OCI-LY3 (cell line): ENCODE results near the gene GLP2R.

Experiments
- H2AFZ ChIP-seq: fragments of 200-600, 300-600 bp; shearing (Covaris generic); 2 replicates; pipeline ENCODE4 v1.6.0; 2014; ENCODE audit warnings: antibody characterized with exemption, low read depth, low read length
- H3K27ac ChIP-seq: fragments of 200-600, 300-600 bp; sonication (generic); 2 replicates; pipeline ENCODE4 v1.5.1; 2014; ENCODE audit warnings: mild to moderate bottlenecking, low read length, moderate library complexity, mixed read lengths
- H3K27me3 ChIP-seq: fragments of 200-600, 300-600 bp; sonication (generic); 2 replicates; pipeline ENCODE4 v1.6.1; 2014; ENCODE audit warnings: low read depth, low read length, mixed read lengths
- H3K36me3 ChIP-seq: fragments of 200-600, 300-600 bp; sonication (generic); replicated peaks from 2 replicates; pipeline ENCODE3; 2014; ENCODE audit warnings: low read depth, low read length, mixed read lengths
- H3K4me1 ChIP-seq: fragments of 300-600, 200-600 bp; sonication (generic); 2 replicates; pipeline ENCODE4 v1.6.1; 2014; ENCODE audit warnings: low read length, mixed read lengths
- H3K4me2 ChIP-seq: fragments of 200-600, 300-600 bp; sonication (generic); 2 replicates; pipeline ENCODE4 v1.6.1; 2014; ENCODE audit warnings: low read length, mixed read lengths
- H3K4me3 ChIP-seq: fragments of 300-600, 200-600 bp; sonication (generic); 2 replicates; pipeline ENCODE4 v1.5.1; 2014; ENCODE audit warnings: antibody characterized with exemption, mild to moderate bottlenecking, low read length, moderate library complexity
- H3K79me2 ChIP-seq: fragments of 300-600, 200-600 bp; shearing (Covaris generic); 2 replicates; pipeline ENCODE4 v1.6.1; 2014; ENCODE audit warnings: mild to moderate bottlenecking, low read length, mixed read lengths
- H3K9ac ChIP-seq: fragments of 300-600, 200-600 bp; shearing (Covaris generic); 2 replicates; pipeline ENCODE4 v1.6.0; 2014; ENCODE audit warnings: mild to moderate bottlenecking, low read length, moderate library complexity
- H3K9me3 ChIP-seq: fragments of 200-600, 300-600 bp; shearing (Covaris generic); 2 replicates; pipeline ENCODE4 v1.6.1; 2014; ENCODE audit warnings: low read length, mixed read lengths; ENCODE audit not compliant: insufficient read depth
- H4K20me1 ChIP-seq: fragments of 200-600, 300-600 bp; sonication (generic); 2 replicates; pipeline ENCODE4 v1.6.1; 2016; ENCODE audit warnings: low read length, mixed read lengths; ENCODE audit not compliant: insufficient read depth
- EZH2phosphoT487 ChIP-seq: fragments of 200-600 bp; shearing (Covaris generic); IDR thresholded peaks from 2 replicates; pipeline ENCODE4 v1.6.1; 2018; ENCODE audit warnings: antibody characterized with exemption, mixed run types, low read depth
- TF ChIP-seq, protein P1 (sequence below): fragments of 200-600, 300-600 bp; sonication (generic); IDR thresholded peaks from 2 replicates; pipeline ENCODE4 v1.5.1; 2014; ENCODE audit warnings: antibody characterized with exemption, low read length, low read depth

GLP2R gene

DNA sequence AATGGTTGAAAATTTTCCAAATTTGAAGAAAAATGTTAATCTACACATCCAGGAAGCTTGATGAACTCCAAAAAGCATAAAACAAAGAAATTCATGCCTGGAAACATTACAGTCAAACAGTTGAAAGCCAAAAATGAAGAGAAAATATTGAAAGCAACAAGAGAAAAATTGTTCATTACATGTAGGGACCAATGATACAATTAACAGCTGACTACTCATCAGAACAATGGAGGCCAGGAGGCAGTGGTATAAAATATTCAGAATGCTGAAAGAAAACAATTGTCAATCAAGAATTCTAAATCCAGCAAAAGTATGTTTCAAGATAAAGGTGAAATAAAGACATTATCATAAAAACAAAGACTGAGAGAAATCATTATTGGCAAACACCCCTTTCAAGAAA lies 57.7 kb downstream of the GLP2R start:
- TF ChIP-seq EZH2phosphoT487 = no peak
- TF ChIP-seq, protein P1, sequence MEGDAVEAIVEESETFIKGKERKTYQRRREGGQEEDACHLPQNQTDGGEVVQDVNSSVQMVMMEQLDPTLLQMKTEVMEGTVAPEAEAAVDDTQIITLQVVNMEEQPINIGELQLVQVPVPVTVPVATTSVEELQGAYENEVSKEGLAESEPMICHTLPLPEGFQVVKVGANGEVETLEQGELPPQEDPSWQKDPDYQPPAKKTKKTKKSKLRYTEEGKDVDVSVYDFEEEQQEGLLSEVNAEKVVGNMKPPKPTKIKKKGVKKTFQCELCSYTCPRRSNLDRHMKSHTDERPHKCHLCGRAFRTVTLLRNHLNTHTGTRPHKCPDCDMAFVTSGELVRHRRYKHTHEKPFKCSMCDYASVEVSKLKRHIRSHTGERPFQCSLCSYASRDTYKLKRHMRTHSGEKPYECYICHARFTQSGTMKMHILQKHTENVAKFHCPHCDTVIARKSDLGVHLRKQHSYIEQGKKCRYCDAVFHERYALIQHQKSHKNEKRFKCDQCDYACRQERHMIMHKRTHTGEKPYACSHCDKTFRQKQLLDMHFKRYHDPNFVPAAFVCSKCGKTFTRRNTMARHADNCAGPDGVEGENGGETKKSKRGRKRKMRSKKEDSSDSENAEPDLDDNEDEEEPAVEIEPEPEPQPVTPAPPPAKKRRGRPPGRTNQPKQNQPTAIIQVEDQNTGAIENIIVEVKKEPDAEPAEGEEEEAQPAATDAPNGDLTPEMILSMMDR = no peak
- Histone ChIP-seq H3K79me2 (no peaks in the 10 kb centered on the region), H2AFZ (no peak overlapping the region)

DNA sequence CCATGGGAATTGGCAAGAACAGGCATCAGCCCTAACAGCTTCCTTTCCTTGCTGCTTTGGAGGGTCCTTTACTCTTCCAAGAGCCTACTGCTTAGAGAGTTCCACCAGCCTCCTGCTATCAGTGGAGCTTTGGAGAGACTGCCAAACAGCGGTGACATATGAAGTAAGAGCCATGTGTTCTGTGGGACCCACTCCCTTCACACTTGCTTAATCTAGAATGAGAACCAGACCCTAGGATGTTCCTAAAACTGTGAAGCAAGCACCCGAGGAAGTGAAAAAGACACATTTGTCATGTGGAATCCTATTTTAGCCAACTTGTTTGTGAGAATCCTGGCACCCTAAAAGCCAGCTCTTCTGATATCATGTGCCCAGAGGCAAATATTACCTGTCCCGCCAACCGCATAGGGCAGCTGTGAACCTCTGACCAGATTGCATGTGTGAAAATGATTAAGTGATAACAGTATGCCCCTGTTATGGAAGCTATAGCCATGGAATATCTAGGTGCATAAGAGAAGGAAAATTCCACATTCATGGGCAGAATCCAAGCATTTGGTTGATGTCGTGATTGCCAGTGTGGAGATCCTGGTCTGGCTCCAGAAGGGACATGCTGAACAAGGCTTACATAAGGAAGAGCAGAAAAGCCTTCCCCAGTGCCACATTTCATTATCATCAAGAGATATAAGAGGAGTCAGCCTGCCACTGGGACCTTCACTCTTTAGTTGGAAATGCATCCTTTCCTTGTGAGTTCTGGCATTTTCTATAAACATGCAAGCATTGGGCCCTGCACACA lies 60.6 kb downstream of the GLP2R start:
- Histone ChIP-seq H3K9ac (no peak overlapping the region), H3K79me2 (no peaks in the 10 kb centered on the region), H3K4me3 (no peak overlapping the region), H3K27me3 (no peaks in the 10 kb centered on the region), H2AFZ (no peak overlapping the region), H3K4me1 (no peaks in the 10 kb centered on the region), H3K27ac (no peak overlapping the region), H3K4me2 (no peak overlapping the region), H3K9me3 (no peaks in the 10 kb centered on the region), H4K20me1 (no peaks in the 10 kb centered on the region), H3K36me3 (no peaks in the 10 kb centered on the region)
- TF ChIP-seq, protein P1 = no peak
- TF ChIP-seq EZH2phosphoT487 = no peak

More for the DNA sequence above, 57.7 kb downstream of the GLP2R start:
- H3K36me3 ChIP-seq = no peaks in the 10 kb centered on the region
- no peak overlapping the region for H3K4me3 ChIP-seq
- H4K20me1 ChIP-seq = no peaks in the 10 kb centered on the region
- no peaks in the 10 kb centered on the region for H3K27me3 ChIP-seq
- H3K4me2 ChIP-seq = no peak overlapping the region
- no peak overlapping the region for H3K9ac ChIP-seq
- no peaks in the 10 kb centered on the region for H3K4me1 ChIP-seq
- no peak overlapping the region for H3K27ac ChIP-seq
- no peaks in the 10 kb centered on the region for H3K9me3 ChIP-seq

DNA sequence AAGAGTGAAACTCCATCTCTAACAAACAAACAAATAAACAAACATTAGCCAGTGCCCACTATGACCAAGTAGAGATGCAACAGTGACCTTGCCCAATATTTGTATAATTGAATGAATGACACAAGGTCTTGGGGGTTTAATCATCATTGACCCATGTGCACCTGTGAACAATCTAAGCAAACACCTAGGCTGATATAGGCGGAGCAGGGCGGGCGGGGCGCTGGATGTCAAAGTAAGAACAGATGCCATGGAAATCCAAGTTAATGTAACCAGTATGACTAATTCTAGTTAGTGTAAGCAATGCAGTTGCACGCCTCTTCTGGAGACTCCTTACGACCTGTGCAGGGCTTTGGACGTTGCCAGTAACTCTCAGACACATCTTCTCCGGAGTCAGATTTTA lies 61.8 kb downstream of the GLP2R start:
- H3K9me3 ChIP-seq = no peaks in the 10 kb centered on the region
- no peak overlapping the region for H2AFZ ChIP-seq
- H3K27ac ChIP-seq = no peak overlapping the region
- H3K9ac ChIP-seq = no peak overlapping the region
- H4K20me1 ChIP-seq = no peaks in the 10 kb centered on the region
- no peaks in the 10 kb centered on the region for H3K4me1 ChIP-seq
- H3K36me3 ChIP-seq = no peaks in the 10 kb centered on the region
- H3K27me3 ChIP-seq = no peaks in the 10 kb centered on the region
- no peak overlapping the region for H3K4me3 ChIP-seq
- H3K4me2 ChIP-seq = no peak overlapping the region
- no peaks in the 10 kb centered on the region for H3K79me2 ChIP-seq
- no peak for TF ChIP-seq EZH2phosphoT487
- TF ChIP-seq, protein P1 = no peak

DNA sequence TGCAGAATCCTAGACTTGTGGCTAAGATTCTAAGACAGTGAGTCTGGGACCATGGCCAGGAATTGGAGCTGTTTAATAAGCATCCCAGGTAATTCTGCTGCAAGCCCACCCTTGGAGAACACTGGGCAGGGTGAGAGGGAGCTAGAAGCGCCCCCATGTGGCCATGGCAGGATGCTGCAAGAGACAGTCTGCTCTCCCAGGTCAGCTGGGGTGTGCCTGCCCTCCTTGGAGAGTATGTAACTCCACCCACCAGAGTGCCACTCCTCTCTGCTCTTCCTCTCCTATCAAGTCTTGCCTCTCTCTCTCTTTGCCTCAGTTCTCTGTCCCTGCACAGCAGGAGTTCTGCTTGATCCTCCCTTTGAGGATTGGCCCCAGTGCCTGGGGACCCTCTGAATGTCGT lies 64.4 kb downstream of the GLP2R start:
- Histone ChIP-seq H3K9ac (no peak overlapping the region), H3K9me3 (no peaks in the 10 kb centered on the region), H3K27ac (no peak overlapping the region), H3K27me3 (no peaks in the 10 kb centered on the region), H3K4me3 (no peak overlapping the region), H3K4me1 (no peaks in the 10 kb centered on the region), H3K36me3 (no peaks in the 10 kb centered on the region), H3K79me2 (no peaks in the 10 kb centered on the region), H3K4me2 (no peak overlapping the region), H2AFZ (no peak overlapping the region), H4K20me1 (no peaks in the 10 kb centered on the region)
- no peak for TF ChIP-seq EZH2phosphoT487
- TF ChIP-seq, protein P1 = peak; percentile 43
